Heart right ventricle (tissue), 16 donors: ENCODE data around the gene PRKCI. TPM values are rescaled to one million over a fixed set of nuclear protein-coding genes. Genes with fewer than 3 reads are reported as not detected.
A peak's percentile ranks its signal among the peaks of the same experiment; 100 is the strongest.

Experiments used
- ATAC-seq, 8 donors: fragments of 200-7000 bp; cut with Tn5 transposase; one replicate each; pipeline ENCODE4 v1.9.1; 2020; ENCODE audit warnings: mild to moderate bottlenecking in 8 of 8, moderate library complexity in 8 of 8, moderate number of reproducible peaks in 1 of 8
- DNase-seq, 2 donors: peaks; one replicate each; pipeline ENCODE4 v3.0.0-alpha.2; 2020
- H3K27ac ChIP-seq, 10 donors: fragments of 200-600 bp; sonication (generic) in 2 of 10; one replicate each; pipeline versions ENCODE4 v1.5.0 to v1.8.0; 2020 to 2022; ENCODE audit warnings: mild to moderate bottlenecking in 3 of 10
- H3K27me3 ChIP-seq, 7 donors: fragments of 200-600 bp; one replicate each; pipeline ENCODE4 v1.8.0; 2021 to 2022; ENCODE audit warnings: mild to moderate bottlenecking in 2 of 7
- H3K36me3 ChIP-seq, 9 donors: fragments of 200-600 bp; sonication (generic) in 1 of 9; one replicate each; pipeline versions ENCODE4 v1.5.0 to v1.8.0; 2020 to 2022; ENCODE audit warnings: mild to moderate bottlenecking in 2 of 9
- H3K4me1 ChIP-seq, 9 donors: fragments of 200-600 bp; sonication (generic) in 1 of 9; one replicate each; pipeline versions ENCODE4 v1.5.0 to v1.8.0; 2020 to 2022; ENCODE audit warnings: mild to moderate bottlenecking in 4 of 9
- H3K4me3 ChIP-seq, 10 donors: fragments of 200-600 bp; sonication (generic) in 2 of 10; one replicate each; pipeline versions ENCODE4 v1.5.0 to v1.8.0; 2020 to 2022; ENCODE audit warnings: mild to moderate bottlenecking in 7 of 10, moderate library complexity in 2 of 10
- H3K9me3 ChIP-seq, 11 donors: fragments of 200-600 bp in 10 of 11; sonication (generic) in 2 of 11; one replicate each; pipeline versions ENCODE4 v1.5.0 to v1.8.0; 2013 to 2022; ENCODE audit warnings: mild to moderate bottlenecking in 2 of 11, control low read depth in 1 of 11, moderate library complexity in 1 of 11
- WGBS, 2 donors: extraction: QIAGEN DNeasy Blood & Tissue Kit; methylation state at CpG; one replicate each; pipeline ENCODE4 v1.1.7; 2013; ENCODE audit warnings: inconsistent platforms in 1 of 2; 5-methylcytosine and 5-hydroxymethylcytosine counted together
- intact Hi-C, 10 donors: fragments of 100-400 bp; cut with DNase I; formaldehyde crosslinking; loops; one replicate each; pipeline versions ENCODE4 v1.11.1 to v1.14.2; 2022
- polyA plus RNA-seq, 2 donors: library from polyadenylated mRNA; stranded (reverse); fragments of 200-250 nt; gene quantifications; one replicate each; pipeline ENCODE4 v1.2.3, GENCODE V29; 2013
- total RNA-seq, 10 donors: library from RNA; stranded (reverse); fragmentation: NEBNext Ultra II Directional in 3 of 10; extraction: Animal tissue kit (Norgen Biotek cat#: 25700) in 3 of 10; gene quantifications; one replicate each; pipeline versions ENCODE4 v1.2.1 to v1.2.4, GENCODE V29; 2021 to 2023
- TF ChIP-seq, protein P1 (sequence below), 9 donors: fragments of 200-600 bp; sonication (generic) in 2 of 9; IDR thresholded peaks; one replicate each; pipeline versions ENCODE4 v1.5.0 to v1.8.0; 2021 to 2022; ENCODE audit warnings: antibody characterized with exemption in 9 of 9, mild to moderate bottlenecking in 5 of 9, moderate library complexity in 1 of 9
- donor health status: Arrhythmogenic right ventricular cardiomyopathy.
- donor health status: ischemic (EF 13 %, LVEDD 7.1; RV severe dilation, severe dysfunction).
- donor health status: healthy with polysubstance abuse.
- donor health status: DM: no; HTN: yes; CAD: no.
- donor health status: DM: no; HTN: no; CAD: no.
- donor health status: ischemic (EF 25% LVEDD 6.9; RV normal size, moderate dysfunction).
- donor health status: ischemic (EF 25% LVEDD 5.7; RV mildly dilated, moderate dysfunction).
- donor health status: healthy.
- donor health status: DM: yes; HTN: yes; CAD: no.
- donor health status: Ischemic cardiomyopathy.
- donor health status: ischemic (EF 35%, LVEDD 5.7; RV mildly dilated, moderate dysfunction).
- donor health status: nonischemic (EF 11% LVEDD 7.7; RV severe dilation, severe dysfunction).
- donor health status: DM: yes; HTN: yes; CAD: no.
- donor health status: PGD.
- donor health status: ischemic (EF 29% LVEDD 5.4; RV normal size, mild dysfunction).
- donor health status: nonischemic (EF 23%, LVEDD 6.1; RV moderate dilation, normal function).

Gene PRKCI
- total and polyA plus RNA-seq, 12 donors, result 6.5 to 21.0 (median 13.1) TPM

DNA sequence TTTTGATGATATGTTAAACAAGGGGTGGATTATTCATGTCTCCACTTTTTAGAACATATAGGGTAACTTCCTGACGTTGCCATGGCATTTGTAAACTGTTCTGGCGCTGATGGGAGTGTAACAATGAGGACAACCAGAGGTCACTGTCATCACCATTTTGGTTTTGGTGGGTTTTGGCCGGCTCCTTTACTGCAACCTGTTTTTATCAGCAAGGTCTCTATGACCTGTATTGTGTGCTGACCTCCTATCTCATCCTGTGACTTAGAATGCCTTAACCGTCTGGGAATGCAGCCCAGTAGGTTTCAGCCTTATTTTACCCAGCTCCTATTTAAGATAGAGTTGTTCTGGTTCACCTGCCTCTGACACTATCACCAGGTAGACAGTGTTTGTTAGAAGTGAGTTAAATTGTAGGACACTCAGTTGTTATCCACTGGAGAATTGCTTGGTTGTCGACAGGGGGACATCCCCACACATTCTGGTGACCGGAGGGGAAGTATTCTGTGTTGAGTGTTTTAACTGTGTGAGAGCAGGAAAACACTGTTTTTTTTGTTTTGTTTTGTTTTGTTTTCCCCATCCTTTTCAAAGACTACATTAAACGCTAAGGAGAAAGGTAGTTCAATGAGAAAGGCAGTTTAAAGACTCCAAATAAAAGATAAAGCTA lies 98.4 kb downstream of the PRKCI start:
- DNase-seq (no peak), ATAC-seq (no peak)
- H3K27me3 ChIP-seq, result no peaks in the 10 kb centered on the region
- intact Hi-C loops, result no loop called here
- peaks cover 0 to 18% (median 0%) of the 10 kb centered on the region in 9 donors for H3K4me1 ChIP-seq
- WGBS, 2 donors, result 27 to 35% methylated on average over 7 of the region's 7 CpGs
- no peak overlapping the region for H3K4me3 ChIP-seq
- TF ChIP-seq, protein P1, sequence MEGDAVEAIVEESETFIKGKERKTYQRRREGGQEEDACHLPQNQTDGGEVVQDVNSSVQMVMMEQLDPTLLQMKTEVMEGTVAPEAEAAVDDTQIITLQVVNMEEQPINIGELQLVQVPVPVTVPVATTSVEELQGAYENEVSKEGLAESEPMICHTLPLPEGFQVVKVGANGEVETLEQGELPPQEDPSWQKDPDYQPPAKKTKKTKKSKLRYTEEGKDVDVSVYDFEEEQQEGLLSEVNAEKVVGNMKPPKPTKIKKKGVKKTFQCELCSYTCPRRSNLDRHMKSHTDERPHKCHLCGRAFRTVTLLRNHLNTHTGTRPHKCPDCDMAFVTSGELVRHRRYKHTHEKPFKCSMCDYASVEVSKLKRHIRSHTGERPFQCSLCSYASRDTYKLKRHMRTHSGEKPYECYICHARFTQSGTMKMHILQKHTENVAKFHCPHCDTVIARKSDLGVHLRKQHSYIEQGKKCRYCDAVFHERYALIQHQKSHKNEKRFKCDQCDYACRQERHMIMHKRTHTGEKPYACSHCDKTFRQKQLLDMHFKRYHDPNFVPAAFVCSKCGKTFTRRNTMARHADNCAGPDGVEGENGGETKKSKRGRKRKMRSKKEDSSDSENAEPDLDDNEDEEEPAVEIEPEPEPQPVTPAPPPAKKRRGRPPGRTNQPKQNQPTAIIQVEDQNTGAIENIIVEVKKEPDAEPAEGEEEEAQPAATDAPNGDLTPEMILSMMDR (IDR thresholded peaks at IDR 0.05), result no peak
- no peaks in the 10 kb centered on the region for H3K36me3 ChIP-seq
- peak overlapping the region in 1 of 10 donors; percentile 37 for H3K27ac ChIP-seq
- no peaks in the 10 kb centered on the region for H3K9me3 ChIP-seq

DNA sequence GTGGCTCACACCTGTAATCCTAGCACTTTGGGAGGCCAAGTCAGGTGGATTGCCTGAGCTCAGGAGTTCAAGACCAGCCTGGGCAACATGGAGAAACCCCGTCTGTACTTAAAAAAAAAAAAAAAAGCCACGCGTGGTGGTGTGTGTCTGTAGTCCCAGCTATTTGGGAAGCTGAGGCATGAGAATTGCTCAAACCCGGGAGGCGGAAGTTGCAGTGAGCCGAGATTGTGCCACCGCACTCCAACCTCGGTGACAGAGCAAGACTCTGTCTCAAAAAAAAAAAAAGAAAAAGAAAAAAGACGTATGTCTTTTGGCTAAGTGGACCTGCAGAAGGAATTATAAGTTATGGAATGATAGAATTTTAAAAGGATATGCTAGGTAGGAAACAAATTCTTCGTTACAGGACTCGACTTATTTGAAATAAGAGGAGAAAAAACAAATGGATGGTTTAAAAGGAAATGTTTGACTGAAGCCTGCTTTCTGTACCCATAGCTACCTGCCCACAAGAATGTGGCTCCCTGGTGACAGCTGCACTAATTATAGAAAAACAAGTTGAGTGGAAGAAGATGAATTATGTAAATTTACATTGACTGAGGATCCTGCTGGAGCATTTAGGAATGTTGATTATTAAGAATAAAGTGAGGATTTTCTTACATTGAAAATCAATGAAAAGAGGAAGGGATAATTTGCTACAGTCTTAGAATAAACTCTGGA lies 99.3 kb downstream of the PRKCI start:
- WGBS, 2 donors, result 89 to 92% methylated on average over 11 of the region's 11 CpGs
- Histone ChIP-seq H3K27ac (no peak overlapping the region), H3K36me3 (no peaks in the 10 kb centered on the region), H3K9me3 (peaks cover 0 to 1% (median 0%) of the 10 kb centered on the region in 11 donors), H3K4me3 (no peak overlapping the region), H3K4me1 (peaks cover 0 to 16% (median 0%) of the 10 kb centered on the region in 9 donors), H3K27me3 (no peaks in the 10 kb centered on the region)
- no peak for DNase-seq
- intact Hi-C loops, result no loop called here
- ATAC-seq, result no peak
- TF ChIP-seq, protein P1 (IDR thresholded peaks at IDR 0.05), result no peak

DNA sequence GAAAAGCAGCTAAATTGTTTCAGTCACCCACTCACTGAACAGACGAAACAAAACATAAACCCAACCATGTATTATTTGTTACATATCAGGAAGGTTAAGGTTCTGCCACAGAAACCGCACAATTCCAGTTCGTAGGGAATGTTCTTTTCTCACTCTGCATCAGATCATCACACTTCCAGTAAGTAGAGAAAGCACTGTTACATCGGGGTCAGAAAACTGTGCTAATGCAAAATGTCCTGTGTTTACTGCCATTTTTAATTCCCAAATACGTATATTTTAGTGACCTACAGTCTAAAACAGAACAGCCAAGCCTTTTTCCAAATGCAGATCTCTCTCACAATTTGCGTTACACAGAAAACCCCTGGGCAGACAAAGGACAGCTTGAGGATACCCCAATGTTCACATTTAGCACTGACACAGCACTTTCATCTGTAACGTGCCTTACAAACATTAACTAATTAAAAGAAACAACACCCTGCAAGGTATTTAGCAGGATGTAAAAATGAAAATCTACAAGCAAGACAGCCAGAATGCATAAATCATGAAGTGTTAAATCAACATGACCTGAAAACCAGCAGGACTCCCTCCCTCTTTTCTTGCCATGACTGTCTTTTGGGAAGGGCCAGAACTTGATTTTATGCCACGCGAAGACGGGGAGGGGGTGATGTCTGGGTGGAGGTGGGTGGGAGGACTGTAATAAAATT lies 100.5 kb downstream of the PRKCI start:
- TF ChIP-seq, protein P1 (IDR thresholded peaks at IDR 0.05), result no peak
- ATAC-seq (no peak), DNase-seq (no peak)
- no peak overlapping the region for H3K4me3 ChIP-seq
- H3K27me3 ChIP-seq, result no peaks in the 10 kb centered on the region
- H3K9me3 ChIP-seq, result peaks cover 0 to 14% (median 0%) of the 10 kb centered on the region in 11 donors
- 81 to 86% methylated on average over 10 of the region's 10 CpGs for WGBS, 2 donors
- H3K4me1 ChIP-seq, result peaks cover 0 to 11% (median 0%) of the 10 kb centered on the region in 9 donors
- intact Hi-C loops, result no loop called here
- H3K36me3 ChIP-seq, result no peaks in the 10 kb centered on the region
- no peak overlapping the region for H3K27ac ChIP-seq

DNA sequence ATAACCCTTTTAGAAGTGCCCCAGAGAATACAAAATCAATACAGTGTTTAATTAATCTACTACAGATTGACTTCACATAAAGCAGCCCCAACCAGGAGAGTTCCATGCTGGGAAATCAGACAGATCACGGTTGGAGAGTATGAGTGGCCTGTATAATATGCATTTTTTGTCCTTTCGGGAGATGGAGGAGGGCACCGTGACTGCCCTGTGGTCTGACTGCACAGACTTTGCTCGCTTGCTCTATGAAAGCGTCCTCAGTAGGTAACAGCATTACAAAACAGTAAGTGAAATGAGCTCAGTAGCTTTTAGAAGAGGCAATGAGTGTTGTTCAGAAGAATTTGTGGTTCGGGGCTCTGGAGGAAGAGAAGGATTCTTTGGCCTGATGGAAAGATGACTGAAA lies 101.1 kb downstream of the PRKCI start:
- ATAC-seq (no peak), DNase-seq (no peak)
- 84 to 94% methylated on average over 6 of the region's 6 CpGs for WGBS, 2 donors
- H3K27ac ChIP-seq, result no peak overlapping the region
- H3K4me1 ChIP-seq, result peaks cover 0 to 11% (median 0%) of the 10 kb centered on the region in 9 donors
- no peaks in the 10 kb centered on the region for H3K27me3 ChIP-seq
- no peak overlapping the region for H3K4me3 ChIP-seq
- H3K9me3 ChIP-seq, result peaks cover 0 to 17% (median 0%) of the 10 kb centered on the region in 11 donors
- intact Hi-C loops, result no loop called here
- H3K36me3 ChIP-seq, result no peaks in the 10 kb centered on the region
- TF ChIP-seq, protein P1 (IDR thresholded peaks at IDR 0.05), result no peak
